Measurements from ENCODE around the gene TMX2. TPM values are rescaled to one million over a fixed set of nuclear protein-coding genes. Genes with fewer than 3 reads are reported as not detected.

The TMX2 gene
- total and polyA plus RNA-seq, 9 of the 15 experiments (the other 6 are each of a cell fraction or from before 2014, with no cell fraction given) = 176 to 433 (median 227) TPM

GRCh38 chr11:57667117-57667735, 45.2 kb upstream of the TMX2 start (continued):
- no peak for TF ChIP-seq MITF (IDR thresholded peaks at IDR 0.05)
- no peak for TF ChIP-seq NFE2 (IDR thresholded peaks at IDR 0.05; ENCODE audit: low read depth)
- no peak for TF ChIP-seq ZNF143 (CRISPR knock-in tag; IDR thresholded peaks at IDR 0.05)
- TF ChIP-seq ZNF282 (CRISPR knock-in tag; IDR thresholded peaks at IDR 0.05) = no peak
- TF ChIP-seq MXI1 (IDR thresholded peaks at IDR 0.05; ENCODE audit: low read depth, low read length) = no peak
- no peak for TF ChIP-seq SNIP1 (IDR thresholded peaks at IDR 0.05; ENCODE audit: low read depth)
- TF ChIP-seq SRSF9 (IDR thresholded peaks at IDR 0.05; ENCODE audit: borderline replicate concordance, low read depth, low read length) = no peak
- TF ChIP-seq ZNF561 (CRISPR knock-in tag; conservative IDR thresholded peaks at IDR 0.05) = no peak
- no peak for TF ChIP-seq PHF21A (IDR thresholded peaks at IDR 0.05; ENCODE audit: borderline replicate concordance, low read depth)
- no peak for TF ChIP-seq GABPB2 (CRISPR knock-in tag; conservative IDR thresholded peaks at IDR 0.05)
- no peak for TF ChIP-seq SLC30A9 (CRISPR knock-in tag; IDR thresholded peaks at IDR 0.05)
- TF ChIP-seq ATF1 (CRISPR knock-in tag; IDR thresholded peaks at IDR 0.05) = no peak
- TF ChIP-seq ATF1 (tag; IDR thresholded peaks at IDR 0.05) = no peak
- no peak for TF ChIP-seq E2F6 (IDR thresholded peaks at IDR 0.05; ENCODE audit: borderline replicate concordance in 1 of 2, extremely low read depth in 1 of 2, insufficient read depth in 1 of 2, insufficient read length in 1 of 2, low read depth in 1 of 2, low read length in 1 of 2, poor library complexity in 1 of 2, severe bottlenecking in 1 of 2)
- TF ChIP-seq PREB (CRISPR knock-in tag; IDR thresholded peaks at IDR 0.05) = no peak
- no peak for TF ChIP-seq HDAC3 (IDR thresholded peaks at IDR 0.05; ENCODE audit: borderline replicate concordance, partially characterized antibody)
- no peak for TF ChIP-seq FOXP4 (CRISPR knock-in tag; IDR thresholded peaks at IDR 0.05; ENCODE audit: borderline replicate concordance)
- TF ChIP-seq U2AF1 (optimal IDR thresholded peaks at IDR 0.05; ENCODE audit: low read depth, low read length) = no peak
- TF ChIP-seq NR3C1 (CRISPR knock-in tag; IDR thresholded peaks at IDR 0.05) = no peak
- TF ChIP-seq HSF4 (CRISPR knock-in tag; IDR thresholded peaks at IDR 0.05; ENCODE audit: borderline replicate concordance) = no peak
- TF ChIP-seq ILK (tag; IDR thresholded peaks at IDR 0.05; ENCODE audit: borderline replicate concordance, low read depth) = no peak
- no peak for TF ChIP-seq ETS2 (tag; IDR thresholded peaks at IDR 0.05; ENCODE audit: borderline replicate concordance, poor library complexity, severe bottlenecking)
- peak; percentile 62; the same call in 1 of the 2 replicates for TF ChIP-seq SMAD4 (CRISPR knock-in tag; conservative IDR thresholded peaks at IDR 0.05)
- no peak for TF ChIP-seq IFI16 (CRISPR knock-in tag; IDR thresholded peaks at IDR 0.05)
- TF ChIP-seq NFRKB (IDR thresholded peaks at IDR 0.05; ENCODE audit: low read depth) = peak; percentile 76; the same call in 1 of the 2 replicates
